ENCODE results near the gene PPP2R1B. TPM values are rescaled to one million over a fixed set of nuclear protein-coding genes. Genes with fewer than 3 reads are reported as not detected.
A peak's percentile ranks its signal among the peaks of the same experiment; 100 is the strongest.
"Not testable (repeated sequence)": the region's sequence is repeated elsewhere in the genome, so short reads cannot be mapped to it uniquely, and the experiment has no call there.

Gene PPP2R1B
- total RNA-seq, 2 experiments from 2014 or later: 55.2 to 64.9 TPM

DNA sequence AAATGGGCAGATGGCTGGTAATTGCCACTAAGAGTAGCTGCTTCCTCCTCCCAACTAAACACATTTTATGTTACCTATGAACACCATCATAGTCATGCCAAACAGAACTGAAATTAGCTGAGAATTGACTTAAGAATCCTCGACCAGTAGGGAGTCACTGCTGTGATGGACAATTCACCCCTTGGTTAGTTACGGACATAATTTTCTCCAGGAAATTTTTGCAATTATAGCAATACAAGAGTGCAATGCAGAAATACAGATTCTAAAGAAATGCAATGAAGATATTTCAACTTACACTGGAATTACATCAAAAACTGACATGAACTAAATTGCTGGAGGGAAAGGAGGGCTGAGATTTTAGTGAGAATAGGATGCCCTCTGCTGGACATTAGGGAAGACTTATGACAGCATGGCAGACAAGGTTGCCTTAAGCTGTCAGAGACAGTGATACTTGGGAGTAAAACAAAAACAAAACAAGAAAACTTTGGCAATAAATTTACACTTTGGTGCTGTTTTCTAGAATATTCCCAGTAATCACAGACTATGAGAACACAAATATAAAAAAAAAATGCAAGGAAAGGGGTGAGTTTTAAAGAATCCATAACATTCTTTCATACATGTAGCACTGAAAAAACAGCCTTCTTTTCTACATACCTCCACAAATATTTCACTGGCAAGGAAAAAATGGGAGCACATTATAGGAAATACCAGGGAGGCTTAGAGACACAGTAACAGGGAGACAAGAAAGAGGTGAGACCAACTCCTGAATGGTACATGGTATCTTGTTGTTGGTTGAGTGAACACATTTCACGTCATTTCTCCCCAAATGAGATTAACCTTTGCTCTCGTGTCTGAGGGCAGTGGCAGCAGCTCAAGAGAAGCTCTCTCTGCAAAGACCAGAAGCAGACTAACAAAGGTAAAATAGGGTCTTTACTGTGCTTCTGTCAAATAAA, 11.2 kb upstream of the PPP2R1B start:
- ATAC-seq (peak; percentile 91), DNase-seq (peak; percentile 45)
- Mint-ChIP-seq H3K9me3 (ENCODE audit: low read depth) (no peaks in the 10 kb centered on the region), H3K36me3 (no peaks in the 10 kb centered on the region), H3K4me3 (no peak overlapping the region), H3K27me3 (no peaks in the 10 kb centered on the region), H3K27ac (no peak overlapping the region), H3K4me1 (no peaks in the 10 kb centered on the region)
- CTCF ChIA-PET: interaction anchor here (0.6 to 5.9 kb wide), 26 partner anchors 9 to 1320 kb away, joined by 3 to 57 read pairs (median 6); partner anchors contain the start of genes PPP2R1B, SDHD, SIK2 and TIMM8B

DNA sequence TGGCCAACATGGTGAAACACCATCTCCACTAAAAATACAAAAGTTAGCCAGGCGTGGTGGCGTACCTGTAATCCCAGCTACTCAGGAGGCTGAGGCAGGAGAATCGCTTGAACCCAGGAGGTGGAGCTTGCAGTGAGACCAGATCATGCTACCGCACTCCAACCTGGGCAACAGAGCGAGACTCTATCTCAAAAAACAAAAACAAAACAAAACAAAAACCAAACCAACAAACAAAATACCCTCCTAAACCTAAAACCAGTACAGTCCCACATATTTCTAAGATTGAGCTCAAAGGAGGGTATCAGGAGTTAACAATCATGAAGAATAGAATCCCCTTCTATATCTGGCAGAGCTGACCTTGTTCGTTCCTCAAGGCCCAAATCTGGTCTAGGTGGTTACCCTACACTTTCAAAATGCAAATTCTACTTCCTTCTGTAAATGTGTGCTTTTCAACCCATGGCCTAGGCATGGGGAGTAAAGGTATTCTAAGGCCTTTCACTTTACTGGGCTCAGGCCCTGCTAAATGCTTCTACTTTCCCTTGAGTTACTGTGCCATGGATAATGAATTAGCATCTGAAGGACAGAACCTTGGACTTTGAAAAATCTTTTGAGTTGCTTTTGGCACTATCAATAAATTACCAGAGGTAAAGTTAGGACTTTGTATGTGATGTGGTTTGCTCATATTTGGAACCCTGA, 10.4 kb upstream of the PPP2R1B start:
- CTCF ChIA-PET: interaction anchor here (0.6 to 5.9 kb wide), 20 partner anchors 10 to 1321 kb away, joined by 3 to 57 read pairs (median 6); partner anchors contain the start of genes PPP2R1B, SDHD, SIK2 and TIMM8B
- no peaks in the 10 kb centered on the region for H3K4me1 Mint-ChIP-seq
- H3K27ac Mint-ChIP-seq: no peak overlapping the region
- no peaks in the 10 kb centered on the region for H3K9me3 Mint-ChIP-seq (ENCODE audit: low read depth)
- no peak for ATAC-seq
- no peak overlapping the region for H3K4me3 Mint-ChIP-seq
- H3K36me3 Mint-ChIP-seq: no peaks in the 10 kb centered on the region
- DNase-seq: no peak
- no peaks in the 10 kb centered on the region for H3K27me3 Mint-ChIP-seq

DNA sequence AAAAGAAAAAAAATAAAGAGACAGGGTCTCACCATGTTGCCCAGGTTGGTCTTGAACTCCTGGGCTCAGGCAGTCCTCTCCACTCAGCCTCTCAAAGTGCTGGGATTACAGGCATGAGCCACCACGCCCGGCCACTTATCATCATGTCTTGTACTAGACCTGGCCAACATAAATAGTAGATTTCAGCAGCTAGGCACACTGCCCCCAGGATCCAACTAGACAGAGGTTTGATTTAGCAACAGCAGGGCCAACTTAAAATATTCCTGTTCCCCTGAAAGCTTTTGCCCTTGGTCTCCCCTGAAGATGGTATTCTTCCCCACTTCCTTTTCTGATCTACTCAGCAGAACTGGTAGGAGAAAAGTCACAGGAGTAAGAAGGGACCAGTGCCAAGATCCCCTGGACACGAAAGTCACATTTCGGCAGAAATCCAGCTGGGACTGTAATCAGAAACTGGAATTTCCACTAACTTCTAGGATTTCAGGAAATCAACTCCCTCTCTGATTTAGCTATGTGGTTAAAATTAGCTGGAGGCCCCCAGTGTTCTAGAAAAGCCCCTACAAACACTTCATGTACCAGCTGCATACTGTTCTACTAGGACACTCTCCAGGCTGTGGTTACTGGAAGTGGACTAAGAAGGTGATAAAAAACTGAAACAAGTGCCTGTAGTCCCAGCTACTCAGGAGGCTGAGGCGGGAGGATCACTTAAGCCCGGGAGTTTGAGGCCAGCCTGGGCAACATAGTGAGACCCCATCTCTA, 8.9 kb upstream of the PPP2R1B start:
- no peak for ATAC-seq
- Mint-ChIP-seq H3K27me3 (no peaks in the 10 kb centered on the region), H3K36me3 (no peaks in the 10 kb centered on the region), H3K4me1 (no peaks in the 10 kb centered on the region), H3K9me3 (ENCODE audit: low read depth) (no peaks in the 10 kb centered on the region), H3K4me3 (no peak overlapping the region), H3K27ac (no peak overlapping the region)
- CTCF ChIA-PET: interaction anchor here (1.2 to 5.9 kb wide), 7 partner anchors 9 to 211 kb away, joined by 3 to 57 read pairs (median 8); partner anchors contain the start of gene PPP2R1B
- DNase-seq: no peak

DNA sequence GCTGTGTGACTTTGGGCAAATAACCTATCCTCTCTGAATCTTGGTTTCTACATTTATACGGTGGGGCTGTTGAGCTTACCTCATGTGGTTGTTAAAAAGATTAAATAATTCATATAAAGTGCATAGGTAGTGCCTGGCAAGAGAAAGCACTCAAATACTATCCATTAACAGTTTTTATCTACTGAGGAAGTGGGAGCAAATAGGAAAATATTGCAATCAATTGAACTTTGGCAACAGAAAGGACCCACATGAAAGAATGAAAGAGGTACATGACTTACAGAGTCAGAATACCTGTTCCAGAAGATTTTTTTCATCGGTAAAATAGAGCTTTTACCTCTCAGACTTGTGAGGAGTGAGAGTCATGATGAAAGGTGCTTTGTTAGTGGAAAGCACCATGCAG, 6.3 kb upstream of the PPP2R1B start:
- ATAC-seq: no peak
- CTCF ChIA-PET: no interaction called here
- no peak overlapping the region for H3K4me3 Mint-ChIP-seq
- no peak overlapping the region for H3K27ac Mint-ChIP-seq
- DNase-seq: no peak
- no peaks in the 10 kb centered on the region for H3K27me3 Mint-ChIP-seq
- H3K36me3 Mint-ChIP-seq: no peaks in the 10 kb centered on the region
- no peaks in the 10 kb centered on the region for H3K4me1 Mint-ChIP-seq
- no peaks in the 10 kb centered on the region for H3K9me3 Mint-ChIP-seq (ENCODE audit: low read depth)

DNA sequence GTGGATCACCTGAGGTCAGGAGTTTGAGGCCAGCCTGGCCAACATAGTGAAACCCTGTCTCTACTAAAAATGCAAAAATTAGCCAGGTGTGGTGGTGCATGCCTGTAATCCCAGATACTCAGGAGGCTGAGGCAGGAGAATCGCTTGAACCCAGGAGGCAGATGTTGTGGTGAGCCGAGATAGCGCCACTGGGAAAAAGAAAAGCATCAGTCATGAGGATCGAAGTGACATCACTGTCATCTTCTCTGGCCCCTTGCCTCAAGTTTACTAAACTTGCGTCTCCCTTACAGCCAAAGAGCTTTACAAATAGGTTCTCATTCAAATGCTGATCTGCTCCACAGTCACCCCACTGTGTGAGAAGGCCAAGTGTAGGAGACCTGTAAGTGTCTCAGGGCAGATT, 5.0 kb upstream of the PPP2R1B start:
- not testable (repeated sequence) for H3K27me3 Mint-ChIP-seq; H3K27ac Mint-ChIP-seq; H3K9me3 Mint-ChIP-seq (ENCODE audit: low read depth); ATAC-seq; H3K4me3 Mint-ChIP-seq; DNase-seq; H3K36me3 Mint-ChIP-seq; H3K4me1 Mint-ChIP-seq
- CTCF ChIA-PET: interaction anchor here (0.9 kb wide), 1 partner anchor 205 kb away, joined by 3 read pairs; no protein-coding TSS in a partner anchor

DNA sequence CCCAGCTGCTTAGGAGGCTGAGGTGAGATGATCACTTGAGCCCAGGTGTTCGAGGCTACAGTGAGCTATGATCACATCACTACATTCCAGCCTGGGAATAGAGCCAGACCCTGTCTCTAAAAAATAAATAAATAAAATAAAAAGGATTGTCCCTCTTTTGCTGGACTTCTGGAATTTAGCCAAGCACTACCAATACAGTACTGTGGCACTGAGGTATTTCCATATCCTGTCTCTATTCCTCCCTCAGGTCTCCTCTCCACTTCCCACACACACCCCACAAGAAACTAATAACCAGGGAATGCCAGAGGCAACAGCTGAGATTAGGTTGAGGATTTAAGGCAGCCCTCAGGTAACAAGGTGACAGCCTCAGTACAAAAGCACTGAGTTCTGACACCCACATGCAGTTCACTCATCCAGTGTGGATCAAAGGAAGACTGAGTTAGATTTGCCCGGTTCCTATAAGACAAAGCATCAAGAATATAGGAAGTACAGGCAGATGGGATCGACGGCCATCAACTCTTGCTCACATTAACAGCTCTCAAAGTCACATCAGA, 4.5 kb upstream of the PPP2R1B start:
- H3K27ac Mint-ChIP-seq: no peak overlapping the region
- no peaks in the 10 kb centered on the region for H3K27me3 Mint-ChIP-seq
- peaks cover 1% of the 10 kb centered on the region for H3K36me3 Mint-ChIP-seq
- ATAC-seq (no peak), DNase-seq (no peak)
- peaks cover 9% of the 10 kb centered on the region for H3K4me1 Mint-ChIP-seq
- CTCF ChIA-PET: interaction anchor here (0.9 kb wide), 1 partner anchor 205 kb away, joined by 3 read pairs; no protein-coding TSS in a partner anchor
- H3K4me3 Mint-ChIP-seq: no peak overlapping the region
- H3K9me3 Mint-ChIP-seq (ENCODE audit: low read depth): no peaks in the 10 kb centered on the region

DNA sequence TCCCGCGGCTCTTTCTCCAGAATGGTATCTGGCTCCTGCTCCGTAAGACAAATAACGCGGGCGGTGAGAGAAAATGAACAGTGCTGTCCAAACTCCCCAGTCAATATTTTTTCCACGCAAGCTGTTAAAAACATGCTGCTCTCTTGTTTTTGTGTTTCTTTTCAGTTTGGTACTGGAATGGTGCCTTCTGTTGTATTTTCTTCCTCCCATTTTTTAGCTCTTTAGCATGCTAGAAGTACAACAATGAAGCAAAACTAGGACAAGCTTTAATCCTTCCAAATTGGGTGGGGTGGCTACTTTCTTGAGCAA, 599 bp upstream of the PPP2R1B start:
- ATAC-seq (peak; percentile 1), DNase-seq (no peak)
- no peaks in the 10 kb centered on the region for H3K27me3 Mint-ChIP-seq
- no peaks in the 10 kb centered on the region for H3K9me3 Mint-ChIP-seq (ENCODE audit: low read depth)
- CTCF ChIA-PET: interaction anchor here (0.8 to 4.9 kb wide), 8 partner anchors 10 to 514 kb away, joined by 3 to 50 read pairs (median 5); no protein-coding TSS in a partner anchor
- peak overlapping the region; percentile 99 for H3K27ac Mint-ChIP-seq
- peak overlapping the region; percentile 91 for H3K4me3 Mint-ChIP-seq
- H3K36me3 Mint-ChIP-seq: peaks cover 32% of the 10 kb centered on the region
- H3K4me1 Mint-ChIP-seq: peaks cover 35% of the 10 kb centered on the region

DNA sequence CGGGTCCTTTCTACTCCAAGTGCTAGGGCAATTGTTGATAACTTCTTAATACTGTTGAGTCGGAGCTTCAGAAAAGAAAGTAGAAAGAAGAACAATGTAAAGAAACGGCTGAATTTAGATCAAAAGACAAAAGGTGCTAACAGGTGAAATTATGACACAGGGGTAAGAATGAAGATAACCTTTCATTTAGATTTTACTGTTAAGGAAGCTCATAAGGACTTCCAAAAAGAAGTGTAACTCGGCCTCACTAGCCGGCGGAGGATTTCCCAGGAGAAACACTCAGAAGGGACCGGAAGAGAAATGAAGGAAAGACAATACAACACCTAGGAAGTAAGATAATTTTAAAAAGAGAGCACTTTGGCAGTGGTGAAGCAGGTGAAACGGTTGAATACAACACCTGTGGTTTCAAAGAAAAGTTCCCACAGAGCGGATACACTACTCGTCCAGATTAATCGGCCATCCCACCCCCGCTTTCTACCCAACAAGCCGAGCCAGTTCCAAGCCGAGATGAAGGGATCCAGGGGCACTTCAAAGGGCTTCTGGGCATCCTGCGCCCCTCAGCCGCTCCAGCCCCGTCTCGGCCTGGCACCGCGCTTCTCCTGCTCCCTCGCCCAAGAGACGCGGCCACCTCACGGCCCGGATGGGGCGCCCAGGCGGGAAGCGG, 737 bp downstream of the PPP2R1B start:
- ATAC-seq: no peak
- peak overlapping the region; percentile 99 for H3K27ac Mint-ChIP-seq
- peak overlapping the region; percentile 91 for H3K4me3 Mint-ChIP-seq
- peaks cover 35% of the 10 kb centered on the region for H3K4me1 Mint-ChIP-seq
- no peaks in the 10 kb centered on the region for H3K27me3 Mint-ChIP-seq
- CTCF ChIA-PET: interaction anchor here (0.7 to 4.9 kb wide), 5 partner anchors 11 to 179 kb away, joined by 3 to 50 read pairs (median 7); partner anchors contain the start of gene SIK2
- no peak for DNase-seq
- H3K36me3 Mint-ChIP-seq: peaks cover 42% of the 10 kb centered on the region
- no peaks in the 10 kb centered on the region for H3K9me3 Mint-ChIP-seq (ENCODE audit: low read depth)

DNA sequence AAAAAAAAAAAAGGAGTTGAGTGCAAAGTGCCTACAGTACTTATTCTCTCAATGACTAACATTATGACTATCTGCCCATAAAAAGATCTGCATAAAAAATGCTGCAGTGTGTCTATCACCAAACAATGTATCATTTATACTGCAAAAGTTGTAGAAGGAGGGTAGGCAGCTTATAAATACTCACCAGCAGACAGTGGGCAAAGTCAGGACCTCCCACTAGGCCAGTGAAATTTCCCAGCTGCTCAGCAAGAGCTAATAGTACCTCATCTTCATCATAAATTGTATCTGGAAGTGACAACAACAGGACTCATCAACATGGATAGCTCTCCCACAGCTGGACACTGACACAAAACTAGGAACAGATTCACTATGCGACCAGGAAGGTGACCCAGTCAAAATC, 1.6 kb downstream of the PPP2R1B start:
- CTCF ChIA-PET: interaction anchor here (0.7 to 4.9 kb wide), 3 partner anchors 12 to 178 kb away, joined by 3 to 50 read pairs (median 19); partner anchors contain the start of gene SIK2
- H3K27ac Mint-ChIP-seq: peak overlapping the region; percentile 99
- no peaks in the 10 kb centered on the region for H3K9me3 Mint-ChIP-seq (ENCODE audit: low read depth)
- ATAC-seq (no peak), DNase-seq (no peak)
- H3K36me3 Mint-ChIP-seq: peaks cover 46% of the 10 kb centered on the region
- peak overlapping the region; percentile 91 for H3K4me3 Mint-ChIP-seq
- peaks cover 35% of the 10 kb centered on the region for H3K4me1 Mint-ChIP-seq
- no peaks in the 10 kb centered on the region for H3K27me3 Mint-ChIP-seq

DNA sequence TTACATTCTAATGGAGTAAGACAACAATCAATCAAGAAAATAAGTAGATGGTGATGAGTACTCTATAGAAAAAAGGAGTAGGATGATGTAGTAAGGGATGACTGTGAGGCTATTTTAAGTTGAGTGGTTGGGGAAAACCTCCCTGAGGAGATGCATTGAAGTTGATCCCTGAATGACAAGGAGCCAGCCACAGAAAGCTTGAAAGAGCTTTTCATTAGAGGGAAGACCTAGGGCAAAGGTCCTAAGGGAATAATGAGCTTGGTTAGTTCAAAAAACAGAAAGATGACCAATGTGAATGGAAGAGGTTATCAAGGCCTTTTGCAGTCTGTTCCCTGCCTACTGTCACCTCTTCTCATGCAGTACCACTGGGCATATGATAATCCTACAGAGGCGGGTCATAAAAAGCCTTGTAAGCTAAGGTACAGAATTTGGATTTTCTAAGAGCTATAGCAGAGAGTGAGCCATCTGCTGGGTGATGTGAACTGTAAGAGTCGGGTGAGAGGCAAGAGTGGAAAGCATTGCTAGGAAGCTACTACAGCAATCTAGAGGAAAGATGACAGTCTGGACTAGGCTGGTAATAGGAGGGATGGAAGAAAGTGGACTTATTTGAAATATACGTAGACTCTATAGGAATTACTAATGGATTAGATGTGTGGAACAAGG, 3.1 kb downstream of the PPP2R1B start:
- Mint-ChIP-seq H3K36me3 (peaks cover 57% of the 10 kb centered on the region), H3K27me3 (no peaks in the 10 kb centered on the region), H3K4me1 (peaks cover 35% of the 10 kb centered on the region), H3K9me3 (ENCODE audit: low read depth) (no peaks in the 10 kb centered on the region), H3K27ac (no peak overlapping the region), H3K4me3 (no peak overlapping the region)
- CTCF ChIA-PET: interaction anchor here (0.9 to 5.0 kb wide), 4 partner anchors 14 to 308 kb away, joined by 3 to 21 read pairs (median 12); partner anchors contain the start of gene SIK2
- DNase-seq: no peak
- no peak for ATAC-seq

DNA sequence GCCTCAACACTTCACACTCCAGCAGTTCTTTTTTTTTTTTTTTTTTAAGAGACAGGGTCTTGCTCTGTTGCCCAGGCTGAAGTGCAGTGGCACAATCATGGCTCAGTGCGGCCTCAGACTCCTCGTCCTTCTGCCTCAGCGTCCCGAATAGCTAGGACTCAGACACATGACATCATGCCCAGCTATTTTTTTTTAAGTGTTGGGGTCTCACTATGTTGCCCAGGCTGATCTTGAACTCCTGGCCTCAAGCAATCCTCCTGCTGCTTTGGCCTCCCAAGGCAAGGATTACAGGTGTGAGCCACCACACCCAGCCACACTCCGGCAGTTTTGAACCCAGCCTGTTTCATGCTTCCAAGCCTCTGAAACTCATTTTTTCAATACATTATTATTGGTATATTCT, 3.7 kb downstream of the PPP2R1B start:
- no peaks in the 10 kb centered on the region for H3K9me3 Mint-ChIP-seq (ENCODE audit: low read depth)
- H3K36me3 Mint-ChIP-seq: peaks cover 60% of the 10 kb centered on the region
- no peak for ATAC-seq
- H3K27me3 Mint-ChIP-seq: no peaks in the 10 kb centered on the region
- CTCF ChIA-PET: interaction anchor here (0.9 to 5.0 kb wide), 4 partner anchors 15 to 308 kb away, joined by 3 to 21 read pairs (median 12); partner anchors contain the start of gene SIK2
- DNase-seq: no peak
- H3K27ac Mint-ChIP-seq: no peak overlapping the region
- H3K4me1 Mint-ChIP-seq: peaks cover 37% of the 10 kb centered on the region
- H3K4me3 Mint-ChIP-seq: no peak overlapping the region

DNA sequence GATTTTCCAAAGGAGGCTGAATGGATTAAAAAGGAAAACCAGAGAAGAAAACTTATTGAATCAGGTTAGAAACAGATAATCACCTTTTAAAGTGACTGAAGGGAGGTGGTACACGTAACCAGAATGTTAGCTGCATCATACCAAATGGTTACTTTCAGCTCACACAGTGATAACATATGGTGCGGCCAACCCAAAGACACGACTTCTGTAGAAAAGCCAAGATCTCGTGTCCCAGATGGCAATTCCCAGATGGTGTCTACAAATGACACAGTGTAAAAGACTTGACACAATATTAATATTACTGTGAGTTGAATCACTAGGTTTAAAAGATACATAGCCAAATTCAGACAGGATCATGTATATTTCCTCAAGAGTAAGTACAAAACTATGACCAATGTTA, 5.2 kb downstream of the PPP2R1B start:
- no peak overlapping the region for H3K4me3 Mint-ChIP-seq
- H3K9me3 Mint-ChIP-seq (ENCODE audit: low read depth): no peaks in the 10 kb centered on the region
- H3K27ac Mint-ChIP-seq: no peak overlapping the region
- peaks cover 28% of the 10 kb centered on the region for H3K4me1 Mint-ChIP-seq
- DNase-seq (no peak), ATAC-seq (no peak)
- H3K36me3 Mint-ChIP-seq: peaks cover 66% of the 10 kb centered on the region
- H3K27me3 Mint-ChIP-seq: no peaks in the 10 kb centered on the region
- CTCF ChIA-PET: interaction anchor here (5.0 kb wide), 1 partner anchor 16 kb away, joined by 21 read pairs; no protein-coding TSS in a partner anchor

Data from activated CD8-positive, alpha-beta memory T cell treated with anti-CD3 and anti-CD28 coated beads, Interleukin-2, amount 10 ng/mL, durations not matched to agents 7 days and 5 days (primary cell).